Activated CD8-positive, alpha-beta memory T cell treated with anti-CD3 and anti-CD28 coated beads, Interleukin-2, amount 50 U/mL, for 1 hour (primary cell): ENCODE measurements around the gene NEK3.
"Not testable (repeated sequence)": the region's sequence is repeated elsewhere in the genome, so short reads cannot be mapped to it uniquely, and the experiment has no call there.

ENCODE experiments used
- DNase-seq: peaks from one replicate; pipeline ENCODE4 v3.0.0-alpha.2; 2020; ENCODE audit errors: extremely low read depth

The NEK3 gene

GRCh38 chr13:52118095-52118494 is 41.3 kb downstream of the NEK3 start:
- no peak for DNase-seq

GRCh38 chr13:52112591-52112990 is 46.8 kb downstream of the NEK3 start:
- DNase-seq = no peak

- DNase-seq = no peak
Measured at GRCh38 chr13:52109116-52109670, 50.2 kb downstream of the NEK3 start.

GRCh38 chr13:52105841-52106240 is 53.6 kb downstream of the NEK3 start:
- DNase-seq = no peak

- no peak for DNase-seq
Measured at GRCh38 chr13:52104624-52105023, 54.8 kb downstream of the NEK3 start.

- DNase-seq = no peak
Measured at GRCh38 chr13:52103386-52103785, 56.0 kb downstream of the NEK3 start.

GRCh38 chr13:52102423-52102822 is 57.0 kb downstream of the NEK3 start:
- not testable (repeated sequence) for DNase-seq

GRCh38 chr13:52097197-52097596 is 62.2 kb downstream of the NEK3 start:
- no peak for DNase-seq

- DNase-seq = no peak
Measured at GRCh38 chr13:52096748-52097147, 62.6 kb downstream of the NEK3 start.

- DNase-seq = no peak
Measured at GRCh38 chr13:52096062-52096461, 63.3 kb downstream of the NEK3 start.

- DNase-seq = no peak
Measured at GRCh38 chr13:52092087-52092486, 67.3 kb downstream of the NEK3 start.

- DNase-seq = no peak
Measured at GRCh38 chr13:52091473-52091872, 67.9 kb downstream of the NEK3 start.

GRCh38 chr13:52085421-52085820 is 74.0 kb downstream of the NEK3 start:
- no peak for DNase-seq

GRCh38 chr13:52084981-52085380 is 74.4 kb downstream of the NEK3 start:
- not testable (repeated sequence) for DNase-seq
